Endothelial cell of umbilical vein (primary cell): ENCODE data around the gene IKZF3. TPM values are rescaled to one million over a fixed set of nuclear protein-coding genes. Genes with fewer than 3 reads are reported as not detected.

Experiments
- BruUV-seq: library from RNA; stranded (reverse); fragments of 400-500 nt; replicated peaks from 2 replicates; lab custom pipeline; 2021; lab: Mats Ljungman, UMichigan
- CTCF ChIA-PET: fragments of 300-600, 350-600 bp; sonication (Branson Sonifier 250); formaldehyde crosslinking; loops from one replicate; lab custom pipeline; 2021; ENCODE audit warnings: antibody characterized with exemption, inconsistent platforms; lab: Charles Lee
- POLR2A ChIA-PET: fragments of 300-600, 350-600 bp; sonication (Branson Sonifier 250); formaldehyde crosslinking; loops from one replicate; lab custom pipeline; 2021; ENCODE audit warnings: antibody characterized with exemption, inconsistent platforms; lab: Charles Lee
- DNase-seq: peaks from one replicate; pipeline ENCODE4 v3.0.0-alpha.2; 2011; ENCODE audit warnings: low read depth, low spot score
- FAIRE-seq: peaks from 2 replicates; lab custom pipeline; 2011; peaks lifted over from hg19 to GRCh38; lab: Jason Lieb, UNC
- H2AFZ ChIP-seq: 2 replicates; pipeline ENCODE4 v1.6.0; 2012; ENCODE audit warnings: low read depth, low read length, control low read depth, inconsistent platforms
- H3K27ac ChIP-seq: 2 replicates; pipeline ENCODE4 v1.5.1; 2011; ENCODE audit warnings: low read depth, mild to moderate bottlenecking, control low read depth, low read length, moderate library complexity; ENCODE audit not compliant: insufficient read depth
- H3K27me3 ChIP-seq, 2 experiments: 2 replicates each; pipeline versions ENCODE4 v1.6.0 to v1.6.1; 2011; ENCODE audit warnings: low read length in 2 of 2, mixed read lengths in 1 of 2; ENCODE audit not compliant: control insufficient read depth in 2 of 2, insufficient read depth in 2 of 2
- H3K36me3 ChIP-seq, 2 experiments: 2 replicates in 1 of 2; 3 replicates in 1 of 2; pipeline ENCODE4 v1.5.1; 2011; ENCODE audit warnings: low read length in 2 of 2, mild to moderate bottlenecking in 1 of 2, moderate library complexity in 1 of 2; ENCODE audit not compliant: control insufficient read depth in 2 of 2, insufficient read depth in 2 of 2; ENCODE audit errors: extremely low read depth in 1 of 2
- H3K4me1 ChIP-seq: 3 replicates; pipeline ENCODE4 v1.5.1; 2011; ENCODE audit warnings: mild to moderate bottlenecking, low read length; ENCODE audit not compliant: control insufficient read depth, insufficient read depth; ENCODE audit errors: extremely low read depth
- H3K4me2 ChIP-seq: 2 replicates; pipeline ENCODE4 v1.6.1; 2011; ENCODE audit warnings: low read length, control low read depth, mixed read lengths; ENCODE audit not compliant: insufficient read depth
- H3K4me3 ChIP-seq, 3 experiments: fragments of 200-600 bp in 1 of 3; sonication (generic), shearing (Covaris generic) in 1 of 3; replicated peaks in 1 of 3; 2 replicates each; pipeline ENCODE4 v1.5.1; 2011 to 2016; ENCODE audit warnings: control low read depth in 3 of 3, low read length in 3 of 3, mild to moderate bottlenecking in 2 of 3, inconsistent platforms in 1 of 3, low read depth in 1 of 3, moderate library complexity in 1 of 3; ENCODE audit not compliant: insufficient read depth in 1 of 3
- H3K79me2 ChIP-seq: 2 replicates; pipeline ENCODE4 v1.6.0; 2012; ENCODE audit warnings: low read length, inconsistent platforms; ENCODE audit not compliant: control insufficient read depth, insufficient read depth
- H3K9ac ChIP-seq: replicated peaks from 2 replicates; pipeline ENCODE3; 2011; ENCODE audit warnings: low read length, control low read depth; ENCODE audit not compliant: insufficient read depth; ENCODE audit errors: extremely low read depth
- H3K9me1 ChIP-seq: replicated peaks from 3 replicates; pipeline ENCODE4 v1.6.0; 2011; ENCODE audit warnings: mild to moderate bottlenecking, low read length; ENCODE audit not compliant: control insufficient read depth, insufficient read depth; ENCODE audit errors: extremely low read depth
- H3K9me3 ChIP-seq: replicated peaks from 2 replicates; pipeline ENCODE4 v1.5.1; 2012; ENCODE audit warnings: low read length, inconsistent platforms; ENCODE audit not compliant: control insufficient read depth, insufficient read depth
- H4K20me1 ChIP-seq: replicated peaks from 2 replicates; pipeline ENCODE3; 2011; ENCODE audit warnings: mild to moderate bottlenecking, low read length; ENCODE audit not compliant: control insufficient read depth, insufficient read depth; ENCODE audit errors: extremely low read depth
- EZH2 ChIP-seq: IDR thresholded peaks from 2 replicates; pipeline ENCODE4 v1.6.1; 2012; ENCODE audit warnings: borderline replicate concordance, low read depth, mild to moderate bottlenecking, moderate library complexity, low read length, inconsistent platforms; ENCODE audit not compliant: severe bottlenecking
- FOS ChIP-seq: IDR thresholded peaks from 2 replicates; pipeline ENCODE4 v1.6.1; 2011; ENCODE audit warnings: mild to moderate bottlenecking, low read length, moderate library complexity, borderline replicate concordance; ENCODE audit not compliant: insufficient read depth
- JUN ChIP-seq: IDR thresholded peaks from 2 replicates; pipeline ENCODE4 v1.6.1; 2011; ENCODE audit warnings: borderline replicate concordance, low read depth; ENCODE audit not compliant: insufficient read length, insufficient read depth
- MAX ChIP-seq: IDR thresholded peaks from 2 replicates; pipeline ENCODE4 v1.6.1; 2011; ENCODE audit not compliant: insufficient read depth, insufficient read length
- MYC ChIP-seq: IDR thresholded peaks from one replicate; pipeline ENCODE4 v1.6.1; 2011; ENCODE audit warnings: mild to moderate bottlenecking, low read depth, low read length
- POLR2A ChIP-seq: IDR thresholded peaks from 2 replicates; pipeline ENCODE4 v1.6.1; 2012; ENCODE audit warnings: low read depth, mild to moderate bottlenecking, control low read depth, low read length
- POLR2AphosphoS5 ChIP-seq: IDR thresholded peaks from 2 replicates; pipeline ENCODE4 v1.6.1; 2012; ENCODE audit warnings: low read depth, mild to moderate bottlenecking, control low read depth, low read length, moderate library complexity; ENCODE audit not compliant: insufficient read depth
- dilution Hi-C: fragments of 300-500 bp; cut with MboI; formaldehyde crosslinking; loops from one replicate; pipeline ENCODE4 v1.15.0; 2019; ENCODE audit warnings: low sequenced_read_pairs; ENCODE audit not compliant: extremely low pct_ligation_motif_present
- intact Hi-C: fragments of 100-400 bp; cut with micrococcal nuclease; formaldehyde crosslinking; loops from one replicate; pipeline ENCODE4 v1.10.0; 2022
- polyA plus RNA-seq, 4 experiments: library from polyadenylated mRNA; depleted of rRNA in 3 of 4; stranded (reverse) in 3 of 4; unstranded in 1 of 4; fragments of >200 nt; gene quantifications; 2 replicates each; pipeline versions ENCODE4 v1.2.1 to v1.2.3, GENCODE V29; 2011 to 2012; ENCODE audit warnings: missing spikeins in 1 of 4
- total RNA-seq: library from RNA; stranded (reverse); gene quantifications from 2 replicates; pipeline ENCODE4 v1.2.3, GENCODE V29; 2021
- TF ChIP-seq, protein P1 (sequence below), 2 donors: IDR thresholded peaks; 1 replicate in 1 of 2; 2 replicates in 1 of 2; pipeline ENCODE4 v1.5.1; 2011; ENCODE audit warnings: low read length in 2 of 2, mild to moderate bottlenecking in 2 of 2, moderate library complexity in 2 of 2, control low read depth in 1 of 2, inconsistent platforms in 1 of 2, low read depth in 1 of 2; ENCODE audit not compliant: insufficient read depth in 1 of 2; ENCODE audit errors: extremely low read depth in 1 of 2

Gene IKZF3
- total and polyA plus RNA-seq, 2 donors (not counting 3 experiments of a cell fraction or from before 2014, with no cell fraction given): not detected

DNA sequence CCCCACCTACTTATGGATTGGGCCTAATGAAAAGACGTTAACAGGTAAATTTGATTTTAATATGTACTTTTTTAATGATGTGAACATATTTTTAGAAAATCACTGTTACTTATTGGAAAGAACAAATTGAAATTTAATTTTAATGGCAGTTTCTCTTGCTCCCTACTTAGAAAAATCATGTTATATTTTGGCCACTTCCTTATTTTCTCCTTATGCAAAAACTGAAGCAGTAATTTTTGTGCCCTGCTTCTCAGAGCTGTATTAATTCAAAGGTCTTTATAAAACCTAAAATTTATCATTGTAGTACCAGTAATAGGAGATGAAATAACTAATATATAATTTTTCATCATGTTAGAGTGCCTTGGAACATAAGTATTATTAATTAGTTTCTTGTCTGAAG lies 6.7 kb upstream of the IKZF3 start:
- Histone ChIP-seq H3K4me3 (no peak overlapping the region), H3K4me2 (no peak overlapping the region), H4K20me1 (no peaks in the 10 kb centered on the region), H3K36me3 (no peaks in the 10 kb centered on the region), H3K79me2 (no peaks in the 10 kb centered on the region), H3K27ac (no peak overlapping the region), H3K9me3 (no peaks in the 10 kb centered on the region), H3K27me3 (peaks cover 27 to 38% of the 10 kb centered on the region in 2 experiments), H2AFZ (no peak overlapping the region), H3K4me1 (no peaks in the 10 kb centered on the region), H3K9me1 (no peaks in the 10 kb centered on the region), H3K9ac (no peak overlapping the region)
- CTCF ChIA-PET: no interaction called here
- TF ChIP-seq FOS: no peak
- TF ChIP-seq JUN: no peak
- TF ChIP-seq EZH2: no peak
- no peak for TF ChIP-seq POLR2AphosphoS5
- POLR2A ChIA-PET: no interaction called here
- no TSS peak for BruUV-seq
- DNase-seq (no peak), FAIRE-seq (no peak)
- intact Hi-C loops: no loop called here
- dilution Hi-C loops: no loop called here

DNA sequence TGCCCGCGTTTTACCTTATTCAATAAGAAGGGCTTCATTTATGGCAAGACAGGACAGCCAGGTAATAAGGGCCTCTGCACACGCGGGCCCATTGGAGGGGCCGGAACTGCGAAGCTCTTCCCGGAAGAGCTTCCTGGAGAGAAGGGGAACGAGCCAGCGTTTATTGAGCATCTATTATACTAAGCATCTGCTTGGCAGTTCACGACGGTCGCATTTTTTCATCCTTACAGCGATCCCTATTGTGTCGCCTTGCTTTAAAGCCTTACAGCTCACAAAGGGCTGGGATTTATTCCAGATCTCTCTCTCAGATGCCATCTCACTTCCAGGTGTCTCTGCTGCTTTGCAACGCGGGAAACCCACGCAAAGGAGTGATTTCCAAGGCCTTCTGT lies 4.4 kb upstream of the IKZF3 start:
- Histone ChIP-seq H3K27me3 (peaks cover 47 to 59% of the 10 kb centered on the region in 2 experiments), H4K20me1 (no peaks in the 10 kb centered on the region), H2AFZ (no peak overlapping the region), H3K79me2 (no peaks in the 10 kb centered on the region), H3K27ac (no peak overlapping the region), H3K4me1 (no peaks in the 10 kb centered on the region), H3K4me2 (no peak overlapping the region), H3K9me1 (no peaks in the 10 kb centered on the region), H3K9ac (no peak overlapping the region), H3K4me3 (no peak overlapping the region), H3K9me3 (no peaks in the 10 kb centered on the region), H3K36me3 (no peaks in the 10 kb centered on the region)
- FAIRE-seq: no peak
- DNase-seq: no peak
- dilution Hi-C loops: no loop called here
- no TSS peak for BruUV-seq
- POLR2A ChIA-PET: no interaction called here
- intact Hi-C loops: loop anchor here (10.0 kb wide), 1 partner anchor 84 kb away; no protein-coding TSS in a partner anchor
- CTCF ChIA-PET: no interaction called here
- TF ChIP-seq JUN: no peak
- TF ChIP-seq FOS: no peak
- TF ChIP-seq EZH2: no peak
- no peak for TF ChIP-seq POLR2AphosphoS5
- no peak for TF ChIP-seq POLR2A
- no peak for TF ChIP-seq MYC
- TF ChIP-seq, protein P1, sequence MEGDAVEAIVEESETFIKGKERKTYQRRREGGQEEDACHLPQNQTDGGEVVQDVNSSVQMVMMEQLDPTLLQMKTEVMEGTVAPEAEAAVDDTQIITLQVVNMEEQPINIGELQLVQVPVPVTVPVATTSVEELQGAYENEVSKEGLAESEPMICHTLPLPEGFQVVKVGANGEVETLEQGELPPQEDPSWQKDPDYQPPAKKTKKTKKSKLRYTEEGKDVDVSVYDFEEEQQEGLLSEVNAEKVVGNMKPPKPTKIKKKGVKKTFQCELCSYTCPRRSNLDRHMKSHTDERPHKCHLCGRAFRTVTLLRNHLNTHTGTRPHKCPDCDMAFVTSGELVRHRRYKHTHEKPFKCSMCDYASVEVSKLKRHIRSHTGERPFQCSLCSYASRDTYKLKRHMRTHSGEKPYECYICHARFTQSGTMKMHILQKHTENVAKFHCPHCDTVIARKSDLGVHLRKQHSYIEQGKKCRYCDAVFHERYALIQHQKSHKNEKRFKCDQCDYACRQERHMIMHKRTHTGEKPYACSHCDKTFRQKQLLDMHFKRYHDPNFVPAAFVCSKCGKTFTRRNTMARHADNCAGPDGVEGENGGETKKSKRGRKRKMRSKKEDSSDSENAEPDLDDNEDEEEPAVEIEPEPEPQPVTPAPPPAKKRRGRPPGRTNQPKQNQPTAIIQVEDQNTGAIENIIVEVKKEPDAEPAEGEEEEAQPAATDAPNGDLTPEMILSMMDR (IDR thresholded peaks at IDR 0.05; ENCODE audit: extremely low read depth in 1 of 2, insufficient read depth in 1 of 2, low read depth in 1 of 2, low read length in 2 of 2): no peak
- no peak for TF ChIP-seq MAX
